NCI-H526 (cell line): ENCODE measurements around the gene KCNMA1.
"Not testable (repeated sequence)": the region's sequence is repeated elsewhere in the genome, so short reads cannot be mapped to it uniquely, and the experiment has no call there.

Experiments
- DNase-seq, 2 experiments: peaks; one replicate each; lab custom pipeline; 2025; lab: John Stamatoyannopoulos, UW

The KCNMA1 gene

DNA sequence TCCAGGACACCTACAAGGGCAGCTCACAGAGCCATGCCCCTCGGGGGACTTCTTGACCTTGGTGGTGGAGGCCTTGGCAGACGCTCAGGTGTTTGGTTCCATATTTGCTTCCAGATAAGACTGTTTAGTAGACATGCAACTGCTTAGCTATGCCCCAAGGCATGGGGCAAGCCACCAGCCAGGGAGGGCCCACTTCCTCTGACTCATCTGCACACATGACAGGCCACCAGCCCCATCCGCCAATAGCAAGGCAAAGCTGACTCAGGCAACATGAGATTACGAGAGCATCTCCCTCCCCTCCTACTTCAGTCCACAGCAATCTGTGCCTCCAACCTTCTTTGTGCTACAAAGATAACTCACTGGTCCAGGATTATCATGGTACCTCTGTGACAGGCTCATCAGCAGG, 54.9 kb downstream of the KCNMA1 start:
- no peak for DNase-seq

DNA sequence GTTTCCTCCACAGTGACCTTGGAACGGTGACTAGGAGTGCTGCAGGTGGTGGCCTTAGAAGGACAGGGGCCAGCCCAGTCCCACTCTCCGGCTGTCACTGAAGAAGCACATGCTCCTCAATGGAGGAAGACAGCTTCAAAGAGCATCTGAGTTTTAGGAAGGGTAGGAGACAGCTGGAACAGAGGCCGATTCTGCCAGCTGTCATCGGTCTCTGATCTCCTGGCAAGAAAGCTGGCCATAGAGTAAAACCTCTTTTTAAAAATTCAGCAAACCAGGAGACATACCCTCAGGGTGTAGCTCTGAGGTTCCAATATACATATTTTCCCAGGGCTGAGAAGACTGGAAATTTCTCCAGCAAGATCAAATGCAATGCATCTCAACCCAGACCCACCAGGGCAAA, 55.9 kb downstream of the KCNMA1 start:
- no peak for DNase-seq

DNA sequence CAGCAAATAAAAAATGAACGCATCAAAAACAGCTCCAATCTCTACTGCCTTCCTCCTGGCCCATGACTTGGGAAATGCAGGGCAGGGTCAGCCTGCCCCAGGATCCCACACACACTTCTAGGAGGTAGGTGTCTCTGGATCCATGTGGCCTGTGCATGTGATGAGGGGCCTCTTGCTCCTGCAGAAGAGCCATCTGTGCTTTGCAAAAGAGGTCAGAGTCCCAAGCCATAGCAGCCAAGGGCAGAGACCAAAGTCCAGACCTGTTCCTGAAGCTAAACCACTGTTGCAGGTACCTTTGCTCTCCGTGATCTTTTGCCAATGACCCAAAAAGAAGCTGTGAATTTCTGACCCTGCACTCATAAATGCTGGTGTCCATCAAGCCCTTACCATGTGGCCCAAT, 57.1 kb downstream of the KCNMA1 start:
- DNase-seq, result no peak

GRCh38 chr10:77578583-77579227, 58.9 kb downstream of the KCNMA1 start:
- DNase-seq, result no peak

DNA sequence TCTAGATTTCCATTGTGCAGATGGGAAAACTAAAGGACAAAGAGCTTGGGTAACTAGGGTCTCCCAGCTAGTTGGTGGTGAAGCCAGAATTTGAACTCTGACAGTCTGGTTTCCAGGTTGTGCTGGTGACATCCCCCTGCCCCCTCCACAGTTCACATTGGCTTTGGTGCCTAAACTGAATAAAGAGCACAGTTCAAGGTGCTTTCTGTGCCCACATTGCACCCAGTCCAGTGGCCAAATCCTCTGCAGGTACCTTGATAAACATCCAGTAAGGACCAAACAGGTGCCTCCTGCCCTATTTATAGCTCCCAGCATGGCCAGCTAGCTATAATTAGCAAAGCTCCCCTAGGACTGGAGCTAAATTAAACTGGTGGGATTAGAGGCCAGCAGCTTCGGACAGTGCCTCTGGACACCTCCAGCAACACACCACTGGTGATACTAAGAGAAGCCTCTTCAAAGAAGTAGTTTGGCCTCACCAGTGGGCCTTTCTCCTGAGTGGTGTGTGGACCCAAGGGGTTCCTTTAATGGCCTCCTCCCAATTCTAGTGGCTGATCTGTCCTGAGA, 59.9 kb downstream of the KCNMA1 start:
- DNase-seq, result no peak

DNA sequence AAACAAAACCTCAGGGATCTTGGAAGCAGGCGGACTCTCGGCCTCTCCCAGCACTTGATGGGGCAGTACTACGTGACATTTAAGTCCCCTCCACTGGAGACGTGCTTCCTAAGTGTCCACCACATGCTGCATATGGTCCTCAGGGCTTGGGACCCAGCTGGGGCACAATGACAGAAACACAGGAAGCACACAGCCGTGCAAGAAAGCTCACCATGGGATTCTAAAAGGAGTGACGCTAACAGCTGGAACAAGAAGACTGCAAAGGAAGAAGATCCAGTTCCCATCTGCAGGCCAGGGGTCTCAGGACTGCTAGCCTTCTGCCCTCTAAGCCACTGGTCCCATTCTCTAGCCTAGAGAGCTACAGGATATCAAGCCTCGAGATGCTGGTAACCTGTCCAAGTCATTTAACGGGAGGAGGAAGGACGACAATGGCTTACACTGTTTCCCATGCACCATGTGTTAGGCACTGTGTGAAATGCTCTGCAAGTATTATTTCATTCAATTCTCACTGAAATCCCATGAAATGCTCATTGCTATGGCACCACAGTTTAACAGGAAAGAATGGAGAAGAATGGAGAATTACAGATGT, 61.1 kb downstream of the KCNMA1 start:
- no peak for DNase-seq

- DNase-seq, result no peak
These were observed 61.6 kb downstream of the KCNMA1 start for GRCh38 chr10:77576007-77576367.

DNA sequence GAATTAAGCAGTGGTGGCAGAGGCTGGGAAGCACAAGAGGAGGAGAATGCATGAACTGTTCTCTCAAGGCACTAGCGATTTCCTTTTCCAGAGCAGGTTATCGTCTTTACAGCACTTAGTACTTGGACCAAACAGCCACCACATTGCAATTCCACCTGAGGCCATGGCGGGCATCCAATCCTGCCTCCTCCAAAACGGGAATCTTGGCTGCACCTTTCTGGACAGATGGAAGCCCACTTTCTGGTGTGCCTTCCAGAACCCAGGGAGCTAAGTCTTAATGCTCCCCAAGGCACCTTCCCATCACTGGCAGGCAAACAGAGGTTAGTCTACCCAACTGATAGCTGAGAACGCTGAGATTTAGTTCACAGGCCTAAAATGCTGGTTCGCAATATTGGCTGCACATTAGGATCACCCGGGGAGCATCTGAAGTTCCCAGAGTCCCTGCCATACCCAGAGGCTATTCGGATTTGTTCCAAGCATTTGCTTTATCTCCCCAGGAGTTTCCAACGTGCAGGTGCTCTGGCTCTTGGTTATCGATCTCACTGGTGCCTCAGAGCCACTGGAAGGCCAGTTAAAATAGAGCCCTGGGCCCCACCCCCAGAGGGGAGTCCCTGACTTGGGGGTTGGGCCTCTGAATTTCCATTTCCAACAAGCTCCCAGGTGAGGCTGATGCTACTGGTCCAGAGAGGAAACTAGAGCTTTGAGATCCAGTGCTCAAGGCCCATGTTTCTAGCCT, 62.2 kb downstream of the KCNMA1 start:
- DNase-seq, result no peak

GRCh38 chr10:77574438-77574837, 63.2 kb downstream of the KCNMA1 start:
- no peak for DNase-seq

DNA sequence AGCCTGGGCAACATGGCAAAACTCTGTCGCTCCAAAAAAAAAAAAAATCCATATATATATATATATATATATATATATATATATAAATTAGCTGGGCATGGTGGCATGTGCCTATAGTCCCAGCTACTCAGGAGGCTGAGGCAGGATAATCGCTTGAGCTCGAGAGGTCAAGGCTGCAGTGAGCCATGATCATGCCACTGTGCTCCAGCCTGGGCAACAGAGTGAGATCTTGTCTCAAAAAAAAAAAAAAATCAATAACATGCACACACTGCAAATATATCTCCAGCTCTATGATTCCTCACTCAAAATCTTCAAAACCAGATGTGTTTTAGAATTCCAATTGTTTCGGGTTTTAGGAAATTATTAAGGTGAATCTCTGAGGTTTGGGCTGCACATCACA, 65.1 kb downstream of the KCNMA1 start:
- DNase-seq, result not testable (repeated sequence)

DNA sequence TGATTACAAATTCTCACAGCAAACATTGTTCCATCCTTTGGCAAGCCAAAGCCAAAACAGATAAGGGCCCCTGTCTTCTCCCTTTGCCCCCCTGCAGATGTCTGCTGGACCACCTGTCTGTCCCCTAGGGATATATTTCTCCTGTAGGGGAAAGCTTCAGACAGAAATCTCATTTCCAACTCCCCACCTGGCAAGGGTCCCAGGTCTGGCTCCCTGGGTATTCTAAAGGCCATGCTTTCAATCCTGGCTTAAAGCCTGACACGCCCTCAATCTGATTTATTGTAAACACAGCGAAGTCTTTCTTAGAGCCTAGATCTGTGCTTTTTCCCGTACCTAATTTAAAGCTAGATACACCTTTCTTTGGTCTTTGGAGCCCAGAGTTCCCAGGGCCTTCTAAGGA, 66.1 kb downstream of the KCNMA1 start:
- no peak for DNase-seq

DNA sequence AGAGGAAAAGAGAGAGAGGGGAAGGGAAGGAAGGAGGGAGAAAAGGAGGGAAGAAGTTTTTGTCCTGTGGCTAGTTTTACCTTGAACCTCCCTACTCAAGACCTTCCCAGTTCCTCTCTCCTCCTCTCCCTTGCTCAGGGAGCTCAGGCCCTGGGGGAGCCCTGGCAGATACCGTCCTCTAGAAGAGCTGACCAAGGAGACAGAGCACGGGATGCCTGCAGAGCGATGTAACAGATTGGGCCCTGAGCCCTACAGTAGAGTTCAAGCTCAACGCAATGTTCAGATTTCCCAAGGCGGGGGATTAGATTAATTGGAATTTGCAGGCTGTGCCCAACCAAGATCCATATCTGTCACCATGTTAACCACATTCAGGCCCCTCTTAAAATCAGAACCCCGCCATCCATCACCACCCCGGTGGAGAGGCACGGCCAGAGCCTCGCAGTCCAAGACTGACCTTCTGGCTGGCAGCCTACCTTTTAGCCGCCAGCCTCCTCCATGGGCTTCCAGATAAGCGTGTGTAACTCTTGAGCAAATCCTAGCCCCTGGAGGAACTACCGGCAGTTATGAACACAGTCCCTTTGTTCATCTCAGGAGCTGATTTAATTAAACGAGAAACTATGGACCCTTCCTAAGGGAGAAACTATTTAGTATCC, 70.6 kb downstream of the KCNMA1 start:
- DNase-seq, result no peak

DNA sequence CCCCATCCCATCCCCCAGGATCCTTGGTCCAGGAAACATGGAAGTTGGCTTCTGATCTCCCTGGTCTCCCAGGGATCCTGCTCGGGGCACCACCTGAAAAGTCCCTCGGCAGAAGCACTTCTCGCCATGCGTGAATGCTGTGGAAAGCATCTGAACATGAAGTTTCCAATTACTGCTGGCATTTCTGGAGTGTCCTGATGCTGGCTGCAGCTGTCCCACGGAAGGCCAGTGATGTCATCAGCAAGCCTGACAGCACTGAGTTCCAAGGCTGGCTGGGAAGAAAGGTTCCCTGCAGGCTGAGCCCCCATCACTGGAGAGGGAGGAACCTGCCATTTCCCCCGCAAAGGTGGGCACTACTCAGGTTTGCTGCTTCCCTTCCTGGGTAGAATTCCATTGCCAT, 71.4 kb downstream of the KCNMA1 start:
- no peak for DNase-seq

GRCh38 chr10:77565590-77566023, 72.0 kb downstream of the KCNMA1 start:
- DNase-seq, result no peak

DNA sequence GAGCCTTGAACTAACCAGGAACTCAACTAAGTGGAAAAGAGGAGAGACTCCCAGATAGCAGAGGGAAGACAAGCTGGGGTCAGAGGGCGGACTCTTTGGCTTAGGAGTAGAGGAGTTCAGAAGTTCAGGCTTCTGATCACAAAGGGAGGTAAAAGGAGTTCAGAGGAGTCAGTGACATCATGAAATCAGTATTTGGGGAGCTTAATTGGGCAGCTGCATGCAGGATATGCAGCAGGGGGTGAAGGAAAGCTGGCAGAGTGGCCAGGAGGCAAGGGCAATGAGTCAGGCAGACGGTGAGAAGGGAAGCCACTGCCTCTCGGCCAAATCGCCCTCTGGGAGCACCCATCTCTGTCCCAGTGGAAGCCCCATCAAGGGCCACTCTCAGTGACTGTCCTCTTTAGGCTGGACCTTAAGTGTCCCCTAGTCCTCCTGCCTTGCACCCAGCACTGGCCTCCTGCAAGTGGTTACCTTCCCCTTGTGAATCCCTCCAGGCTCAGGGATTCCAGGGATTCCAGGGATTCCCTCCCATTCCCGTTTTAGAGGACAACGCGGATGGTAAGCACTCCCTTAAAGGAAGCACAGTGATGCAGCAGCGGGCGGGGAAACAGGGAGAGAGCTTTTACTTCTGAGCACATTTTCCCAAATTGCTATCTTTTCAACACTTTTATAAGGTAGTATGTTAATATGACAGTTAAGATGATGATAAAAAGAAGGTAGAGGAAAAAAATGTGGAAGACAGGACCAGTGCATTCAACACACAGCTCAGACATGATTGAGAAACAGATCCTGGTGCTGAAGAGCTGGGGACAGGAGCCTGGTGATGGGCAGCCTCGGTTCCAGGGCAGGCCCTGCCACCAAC, 72.6 kb downstream of the KCNMA1 start:
- no peak for DNase-seq

- peak; percentile 78 for DNase-seq
These were observed 73.9 kb downstream of the KCNMA1 start for GRCh38 chr10:77563638-77564270.

- no peak for DNase-seq
These were observed 74.9 kb downstream of the KCNMA1 start for GRCh38 chr10:77562742-77563141.

GRCh38 chr10:77561991-77562390, 75.6 kb downstream of the KCNMA1 start:
- peak in 1 of 2 experiments; percentile 16 for DNase-seq

DNA sequence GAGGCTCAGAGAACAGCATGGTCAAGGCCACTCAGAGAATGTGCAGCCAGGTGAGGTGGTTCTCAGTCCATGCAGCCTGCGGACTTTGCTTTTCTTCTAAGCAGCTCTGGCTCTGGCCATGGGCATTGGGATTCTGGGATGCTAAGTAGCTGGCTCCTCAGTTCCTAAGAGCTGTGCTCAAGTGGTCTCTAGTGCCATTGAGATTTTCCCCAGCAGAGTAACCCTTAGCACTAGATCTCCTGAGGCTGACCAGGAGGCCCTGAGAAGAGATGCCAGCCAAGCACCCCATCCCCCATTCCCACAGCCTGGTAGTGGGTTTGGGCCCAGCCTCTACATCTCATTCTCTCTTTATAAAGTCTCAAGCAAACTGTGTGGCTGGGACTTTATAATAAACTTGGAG, 77.1 kb downstream of the KCNMA1 start:
- no peak for DNase-seq

DNA sequence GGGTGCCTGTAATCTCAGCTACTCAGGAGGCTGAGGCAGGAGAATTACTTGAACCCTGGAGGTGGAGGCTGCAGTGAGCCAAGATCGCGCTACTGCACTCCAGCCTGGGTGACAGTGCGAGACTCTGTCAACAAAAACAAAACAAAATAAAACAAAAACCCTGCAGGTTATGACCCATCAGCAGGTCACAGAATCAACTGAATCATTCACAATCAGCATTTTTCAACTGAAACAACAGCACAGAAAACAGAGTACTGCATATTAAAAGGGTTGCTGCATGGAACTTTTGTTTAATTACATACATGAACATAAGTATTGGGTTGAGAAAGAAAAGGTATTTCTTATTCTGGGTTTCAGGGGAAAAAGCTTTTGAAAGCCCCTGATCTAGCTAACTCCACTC, 77.6 kb downstream of the KCNMA1 start:
- DNase-seq, result no peak

GRCh38 chr10:77556990-77557601, 80.5 kb downstream of the KCNMA1 start:
- no peak for DNase-seq
